Measurements from ENCODE around the gene CLEC2L.

GRCh38 chr7:139568346-139568675 lies 44.8 kb downstream of the CLEC2L start:
- TF ChIP-seq POLR2A (IDR thresholded peaks at IDR 0.05; ENCODE audit: low read depth, low read length) = no peak
- TF ChIP-seq POLR2AphosphoS5 (IDR thresholded peaks at IDR 0.05; ENCODE audit: low read depth, low read length) = no peak
- no peak for TF ChIP-seq TAF1 (IDR thresholded peaks at IDR 0.05; ENCODE audit: low read depth, low read length)
- TF ChIP-seq SPI1 (IDR thresholded peaks at IDR 0.05; ENCODE audit: low read depth, low read length) = no peak
- no peak for TF ChIP-seq POU2F2 (IDR thresholded peaks at IDR 0.05; ENCODE audit: low read depth, low read length)
